GM12878 (cell line): ENCODE results near the gene TRAPPC6A. TPM values are rescaled to one million over a fixed set of nuclear protein-coding genes. Genes with fewer than 3 reads are reported as not detected.
A peak's percentile ranks its signal among the peaks of the same experiment; 100 is the strongest.

ENCODE experiments used
- BCL3 ChIP-seq: IDR thresholded peaks from 2 replicates; pipeline ENCODE4 v1.6.1; 2011; ENCODE audit warnings: borderline replicate concordance, low read depth, mild to moderate bottlenecking, moderate library complexity, low read length; ENCODE audit not compliant: insufficient read depth, poor library complexity, severe bottlenecking
- BRCA1 ChIP-seq: IDR thresholded peaks from 2 replicates; pipeline ENCODE4 v1.6.1; 2011; ENCODE audit warnings: low read depth, low read length, improper control_type of control experiment
- CREB1 ChIP-seq: IDR thresholded peaks from 2 replicates; pipeline ENCODE4 v1.6.1; 2012; ENCODE audit warnings: low read depth, mild to moderate bottlenecking, inconsistent platforms
- CREM ChIP-seq: IDR thresholded peaks from 2 replicates; pipeline ENCODE4 v1.6.1; 2014; ENCODE audit warnings: antibody characterized with exemption, low read depth
- CUX1 ChIP-seq: IDR thresholded peaks from 2 replicates; pipeline ENCODE4 v1.6.1; 2012; ENCODE audit warnings: improper control_type of control experiment, low read depth, low read length; ENCODE audit not compliant: insufficient replicate concordance
- HDGF ChIP-seq: fragments of 450-650 bp; IDR thresholded peaks from 2 replicates; pipeline ENCODE4 v1.6.1; 2016; ENCODE audit warnings: antibody characterized with exemption
- IKZF1 ChIP-seq: fragments of 450-650 bp; conservative IDR thresholded peaks from 2 replicates; pipeline ENCODE4 v1.6.1; 2017; ENCODE audit warnings: antibody characterized with exemption, mild to moderate bottlenecking
- IRF3 ChIP-seq: fragments of 450-650 bp; IDR thresholded peaks from 2 replicates; pipeline ENCODE4 v1.6.1; 2014; ENCODE audit warnings: mild to moderate bottlenecking
- KLF5 ChIP-seq: fragments of 450-650 bp; IDR thresholded peaks from 2 replicates; pipeline ENCODE4 v1.6.1; 2014; ENCODE audit warnings: mild to moderate bottlenecking; ENCODE audit not compliant: partially characterized antibody
- MEF2B ChIP-seq: fragments of 450-650 bp; IDR thresholded peaks from 2 replicates; pipeline ENCODE4 v1.6.1; 2018; ENCODE audit warnings: mild to moderate bottlenecking, moderate library complexity; ENCODE audit not compliant: partially characterized antibody, poor library complexity, severe bottlenecking
- NR2C1 ChIP-seq: fragments of 450-650 bp; IDR thresholded peaks from 2 replicates; pipeline ENCODE4 v1.6.1; 2017; ENCODE audit warnings: antibody characterized with exemption, mild to moderate bottlenecking, moderate library complexity
- PAX5 ChIP-seq: IDR thresholded peaks from 2 replicates; pipeline ENCODE4 v1.6.1; 2011; ENCODE audit warnings: low read depth, low read length, borderline replicate concordance
- POLR2AphosphoS5 ChIP-seq: IDR thresholded peaks from 2 replicates; pipeline ENCODE4 v1.6.1; 2011; ENCODE audit warnings: mild to moderate bottlenecking, low read length, inconsistent platforms
- SIX5 ChIP-seq: IDR thresholded peaks from 2 replicates; pipeline ENCODE4 v1.6.1; 2011; ENCODE audit warnings: mild to moderate bottlenecking, low read depth, low read length, moderate library complexity; ENCODE audit not compliant: severe bottlenecking
- SP1 ChIP-seq: IDR thresholded peaks from one replicate; pipeline ENCODE4 v1.6.1; 2011; ENCODE audit warnings: low read depth, low read length
- TCF3 ChIP-seq: IDR thresholded peaks from 2 replicates; pipeline ENCODE4 v1.6.1; 2012; ENCODE audit warnings: low read depth, mild to moderate bottlenecking, low read length, borderline replicate concordance; ENCODE audit not compliant: insufficient read depth
- YY1 ChIP-seq: IDR thresholded peaks from 2 replicates; pipeline ENCODE4 v1.6.1; 2011; ENCODE audit warnings: low read depth, mild to moderate bottlenecking, low read length
- ZBED1 ChIP-seq: IDR thresholded peaks from 2 replicates; pipeline ENCODE4 v1.6.1; 2016; ENCODE audit warnings: borderline replicate concordance
- polyA plus RNA-seq, 11 experiments: library from polyadenylated mRNA; depleted of rRNA in 4 of 11; unstranded in 6 of 11; stranded (reverse) in 5 of 11; fragments of >200 nt; fragmentation: Nextera tagmentation in 4 of 11; fragmentation: Illumina TruSeq in 1 of 11; extraction: Ambion mirVana in 4 of 11; extraction: Trizol in 1 of 11; gene quantifications; 1 replicate in 1 of 11; 2 replicates in 10 of 11; pipeline versions ENCODE4 v1.2.1 to v1.2.3, GENCODE V29; 2011 to 2016; ENCODE audit warnings: inconsistent platforms in 2 of 11, missing spikeins in 2 of 11, low read depth in 1 of 11
- total RNA-seq, 4 experiments: library from RNA; depleted of rRNA in 3 of 4; stranded (reverse); fragments of >200 nt in 3 of 4; fragmentation: Illumina TruSeq in 1 of 4; extraction: Trizol in 1 of 4; gene quantifications; 2 replicates each; pipeline versions ENCODE4 v1.2.1 to v1.2.3, GENCODE V29; 2013 to 2021
- TF ChIP-seq, protein P1 (sequence below): IDR thresholded peaks from 2 replicates; pipeline ENCODE4 v1.6.1; 2011; ENCODE audit warnings: mild to moderate bottlenecking, low read depth, low read length, moderate library complexity; ENCODE audit not compliant: insufficient replicate concordance
- TF ChIP-seq, protein P2 (sequence below): IDR thresholded peaks from 2 replicates; pipeline ENCODE4 v1.6.1; 2012; ENCODE audit warnings: low read depth, low read length, improper control_type of control experiment

The TRAPPC6A gene
- total and polyA plus RNA-seq, 10 of the 15 experiments (the other 5 are each of a cell fraction or from before 2014, with no cell fraction given) = 1.8 to 83.9 (median 35.8) TPM

DNA sequence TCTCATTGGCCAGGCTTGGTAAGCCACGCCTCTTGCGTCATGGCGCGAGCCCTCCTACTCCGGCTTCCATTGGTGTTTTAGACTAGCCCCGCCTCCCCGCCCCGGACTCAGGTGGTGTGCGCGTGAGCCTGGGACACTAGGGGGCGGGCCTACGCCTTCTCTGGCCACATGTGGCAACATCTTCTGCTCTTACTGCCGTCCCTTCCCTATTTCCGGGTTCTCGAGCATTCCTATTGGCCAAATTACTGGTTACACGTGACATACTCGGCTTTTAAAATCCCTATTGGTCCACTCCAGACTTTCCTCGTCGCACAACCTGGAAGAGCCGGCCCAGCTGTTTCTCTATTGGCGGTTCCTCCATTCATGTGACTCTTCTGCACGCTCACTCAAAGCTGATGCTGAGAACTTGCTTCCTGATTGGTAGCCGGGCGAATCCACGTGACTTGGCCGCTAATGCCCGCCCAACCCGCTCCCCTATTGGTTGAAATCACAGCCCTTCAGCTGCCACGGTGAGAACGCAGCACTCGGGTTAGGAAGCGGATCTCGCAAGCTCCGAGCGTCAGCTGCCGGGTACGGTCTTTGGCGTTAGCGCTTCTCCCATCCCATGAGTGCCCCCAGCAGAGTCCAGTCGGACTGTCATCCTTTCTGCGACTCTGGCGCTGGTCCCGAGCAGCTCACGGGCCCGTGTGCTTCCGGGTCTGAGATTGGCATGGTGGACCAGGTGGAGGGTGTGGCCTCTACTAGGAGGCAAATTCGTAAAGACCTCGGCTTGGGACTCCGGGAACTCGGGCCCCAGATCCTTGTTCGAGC, 430 bp upstream of the TRAPPC6A start, which contains the start of gene BLOC1S3 (continued):
- TF ChIP-seq, protein P1, sequence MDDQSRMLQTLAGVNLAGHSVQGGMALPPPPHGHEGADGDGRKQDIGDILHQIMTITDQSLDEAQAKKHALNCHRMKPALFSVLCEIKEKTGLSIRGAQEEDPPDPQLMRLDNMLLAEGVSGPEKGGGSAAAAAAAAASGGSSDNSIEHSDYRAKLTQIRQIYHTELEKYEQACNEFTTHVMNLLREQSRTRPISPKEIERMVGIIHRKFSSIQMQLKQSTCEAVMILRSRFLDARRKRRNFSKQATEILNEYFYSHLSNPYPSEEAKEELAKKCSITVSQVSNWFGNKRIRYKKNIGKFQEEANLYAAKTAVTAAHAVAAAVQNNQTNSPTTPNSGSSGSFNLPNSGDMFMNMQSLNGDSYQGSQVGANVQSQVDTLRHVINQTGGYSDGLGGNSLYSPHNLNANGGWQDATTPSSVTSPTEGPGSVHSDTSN = peak; percentile 78
- TF ChIP-seq MEF2B (peak; percentile 81), NR2C1 (0 out of 2 replicates have a peak, but pooled peaks have one; percentile 12), BCL3 (no peak), POLR2AphosphoS5 (peak; percentile 82), SP1 (peak; percentile 93), YY1 (peak; percentile 71; the same call in 1 of the 2 replicates), CREB1 (peak; percentile 96), IKZF1 (no peak), TCF3 (no peak), KLF5 (peak; percentile 58), CUX1 (peak; percentile 49), ZBED1 (no peak), IRF3 (peak; percentile 80; the same call in 1 of the 2 replicates), SIX5 (peak; percentile 24), HDGF (peak; percentile 98), BRCA1 (no peak), CREM (peak; percentile 92), PAX5 (0 out of 2 replicates have a peak, but pooled peaks have one; percentile 20)
- TF ChIP-seq, protein P2, sequence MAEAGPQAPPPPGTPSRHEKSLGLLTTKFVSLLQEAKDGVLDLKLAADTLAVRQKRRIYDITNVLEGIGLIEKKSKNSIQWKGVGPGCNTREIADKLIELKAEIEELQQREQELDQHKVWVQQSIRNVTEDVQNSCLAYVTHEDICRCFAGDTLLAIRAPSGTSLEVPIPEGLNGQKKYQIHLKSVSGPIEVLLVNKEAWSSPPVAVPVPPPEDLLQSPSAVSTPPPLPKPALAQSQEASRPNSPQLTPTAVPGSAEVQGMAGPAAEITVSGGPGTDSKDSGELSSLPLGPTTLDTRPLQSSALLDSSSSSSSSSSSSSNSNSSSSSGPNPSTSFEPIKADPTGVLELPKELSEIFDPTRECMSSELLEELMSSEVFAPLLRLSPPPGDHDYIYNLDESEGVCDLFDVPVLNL = peak; percentile 84
